ENCODE results near the gene RFC5. TPM values are rescaled to one million over a fixed set of nuclear protein-coding genes. Genes with fewer than 3 reads are reported as not detected.
A peak's percentile ranks its signal among the peaks of the same experiment; 100 is the strongest.

RFC5 gene
- total RNA-seq, 2 donors from 2014 or later: 9.4 to 36.0 TPM

DNA sequence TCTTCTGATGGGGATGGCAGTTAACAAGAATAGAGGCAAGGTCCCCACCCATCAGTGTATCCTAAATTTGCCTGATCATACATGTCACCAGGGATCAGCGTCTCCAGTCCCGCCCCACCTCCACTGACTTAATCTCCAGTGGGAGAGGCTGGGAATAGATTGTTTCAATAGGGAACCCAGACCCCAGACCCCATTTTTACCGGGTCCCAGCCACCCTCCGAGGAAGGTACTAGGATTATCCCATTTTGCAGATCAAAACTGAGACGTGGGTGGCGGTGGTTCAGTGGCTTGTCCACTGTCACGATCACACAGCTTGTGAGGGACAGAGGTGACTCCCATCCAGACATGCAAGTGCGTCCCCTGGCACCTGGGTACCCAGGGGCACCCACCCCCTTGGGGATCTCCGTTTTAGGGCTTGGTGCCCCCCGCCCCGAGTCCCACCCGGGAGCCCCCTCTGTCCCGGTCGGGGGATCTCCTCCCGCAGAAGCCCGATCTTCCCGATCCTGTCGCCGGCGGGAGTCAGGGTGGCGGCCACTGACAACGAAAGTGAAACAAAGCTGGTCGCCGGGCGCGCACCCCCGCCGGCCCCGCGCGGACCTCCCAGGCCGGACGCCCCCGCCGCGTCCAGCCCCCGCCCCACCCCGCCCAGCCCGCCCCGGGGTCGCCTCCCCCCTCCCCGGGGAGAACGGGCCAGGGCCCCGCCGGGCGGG, 44.0 kb downstream of the RFC5 start:
- Histone ChIP-seq H3K9me3 (no peaks in the 10 kb centered on the region), H3K36me3 (no peaks in the 10 kb centered on the region), H3K27ac (peak overlapping the region; percentile 98), H3K4me3 (peak overlapping the region; percentile 72), H3K9ac (ENCODE audit: low read depth in 2 of 2, low read length in 2 of 2) (peak overlapping the region; percentile 95 to 99), H3K4me1 (peaks cover 20% of the 10 kb centered on the region), H3K27me3 (no peaks in the 10 kb centered on the region)
- peak; percentile 63 for DNase-seq
- intact Hi-C loops (cut with DNase I): loop anchor here (5.0 kb wide), 1 partner anchor 42 kb away; the partner anchor contains the start of gene VSIG10
- no peak for TF ChIP-seq CTCF (IDR thresholded peaks at IDR 0.05)

DNA sequence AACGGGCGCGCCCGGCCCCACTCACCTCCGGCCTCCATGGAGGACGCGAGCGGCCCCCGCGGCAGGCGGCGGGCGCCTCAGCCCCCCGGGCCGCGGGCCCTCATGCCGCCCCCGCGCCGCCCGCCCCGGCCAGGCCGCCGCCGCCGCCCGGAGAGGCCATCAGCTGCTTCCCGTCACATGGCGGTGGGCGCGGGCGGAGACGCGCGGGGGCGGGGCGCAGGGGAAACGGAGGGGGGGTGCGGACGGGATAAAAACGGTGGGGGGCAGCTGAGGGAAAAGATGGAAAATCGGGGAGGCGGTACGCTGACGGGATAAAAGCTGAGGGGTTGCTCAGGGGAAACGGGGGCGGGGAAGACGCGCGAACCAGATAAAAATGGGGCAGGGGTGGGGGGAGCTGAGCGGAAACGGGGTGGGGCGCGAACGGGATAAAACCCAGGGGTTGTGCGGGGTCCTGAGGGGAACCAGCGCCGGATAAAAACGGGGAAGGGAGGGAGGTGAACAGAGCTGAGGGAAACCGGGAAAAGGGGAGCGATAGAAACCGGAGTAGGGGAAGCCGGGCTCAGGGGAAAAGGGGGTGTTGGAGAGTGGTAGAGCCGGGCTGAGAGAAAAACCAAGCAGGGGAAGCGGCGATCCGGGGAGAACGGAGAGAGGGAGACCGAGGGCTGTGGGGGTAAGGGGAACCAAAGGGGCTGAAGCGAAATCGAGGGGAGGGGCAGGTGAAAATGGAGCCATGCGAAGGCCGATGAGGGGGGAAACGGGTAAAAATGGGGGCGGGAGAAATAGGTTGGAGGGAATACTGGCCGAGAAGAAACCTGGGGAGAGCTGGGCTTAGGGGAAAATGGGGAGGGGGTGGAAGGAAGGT, 44.7 kb downstream of the RFC5 start, which contains the start of gene WSB2:
TSS of gene WSB2 (minus strand) at position 169 of the 862 bp plus-strand sequence. CDS start at position 38, 131 bp downstream.
- intact Hi-C loops (cut with DNase I): loop anchor here (5.0 kb wide), 1 partner anchor 41 kb away; the partner anchor contains the start of gene VSIG10
- Histone ChIP-seq H3K9ac (ENCODE audit: low read depth in 2 of 2, low read length in 2 of 2) (peak within 1 kb of the TSS; percentile 98 to 99), H3K4me3 (peak within 1 kb of the TSS; percentile 72), H3K9me3 (no peaks in the 10 kb centered on the region), H3K4me1 (peaks cover 20% of the 10 kb centered on the region), H3K36me3 (no peaks in the 10 kb centered on the region), H3K27ac (peak within 1 kb of the TSS; percentile 98), H3K27me3 (no peaks in the 10 kb centered on the region)
- TF ChIP-seq CTCF (IDR thresholded peaks at IDR 0.05): no peak
- peak; percentile 85 for DNase-seq

DNA sequence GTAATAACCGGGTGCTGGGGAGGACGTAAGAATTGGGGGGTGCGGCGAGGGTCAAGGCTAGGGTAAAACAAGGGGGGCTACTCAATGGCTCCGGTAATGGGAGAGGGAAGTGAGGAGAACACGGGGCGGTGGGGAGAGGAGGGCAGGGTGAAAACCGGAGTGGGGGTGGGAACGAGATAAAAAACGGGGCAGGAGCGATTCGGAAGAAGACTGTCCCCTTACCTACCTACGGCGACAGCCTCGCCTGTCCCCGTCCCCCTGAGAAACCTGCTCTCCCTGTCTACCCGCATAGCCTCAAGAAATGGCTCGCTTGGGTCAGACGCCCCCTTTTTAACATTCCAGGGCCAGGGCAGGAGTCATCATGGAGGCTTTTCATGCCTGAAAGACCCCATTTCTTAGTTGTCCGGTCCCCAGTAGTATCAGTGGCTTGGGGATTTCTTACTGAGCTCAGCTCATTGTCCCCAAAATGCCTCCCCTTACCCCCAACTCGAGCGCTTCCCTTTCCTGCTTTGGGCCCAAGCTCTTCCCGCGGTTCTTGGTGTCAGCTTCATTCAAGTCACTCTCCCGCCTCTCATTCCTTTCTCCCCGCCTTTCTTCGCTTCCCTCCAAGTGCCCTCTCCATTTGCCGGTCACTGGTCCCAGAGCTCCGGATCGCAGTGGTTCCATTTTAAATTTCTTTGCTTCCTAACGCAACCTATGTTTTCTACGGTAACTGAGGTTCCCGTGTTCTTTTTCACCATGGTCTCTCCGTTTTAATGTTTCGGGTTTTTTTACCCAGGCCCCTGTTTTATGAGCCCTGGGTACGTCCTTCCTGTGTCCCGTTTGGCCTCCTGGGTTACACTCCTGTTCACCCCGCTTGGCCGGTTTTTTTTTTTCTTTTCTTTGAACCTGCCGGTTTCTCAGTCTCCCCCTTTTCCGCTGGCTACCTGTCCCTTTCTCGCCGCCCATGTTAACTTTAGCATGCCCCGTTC, 45.7 kb downstream of the RFC5 start:
- H3K4me3 ChIP-seq: peak overlapping the region; percentile 53
- peaks cover 15% of the 10 kb centered on the region for H3K4me1 ChIP-seq
- no peaks in the 10 kb centered on the region for H3K36me3 ChIP-seq
- DNase-seq: peak; percentile 65
- no peaks in the 10 kb centered on the region for H3K27me3 ChIP-seq
- H3K27ac ChIP-seq: peak overlapping the region; percentile 94
- intact Hi-C loops (cut with DNase I): loop anchor here (5.0 kb wide), 1 partner anchor 40 kb away; the partner anchor contains the start of gene VSIG10
- no peaks in the 10 kb centered on the region for H3K9me3 ChIP-seq
- peak overlapping the region; percentile 98 to 99 for H3K9ac ChIP-seq (ENCODE audit: low read depth in 2 of 2, low read length in 2 of 2)
- TF ChIP-seq CTCF (IDR thresholded peaks at IDR 0.05): no peak

DNA sequence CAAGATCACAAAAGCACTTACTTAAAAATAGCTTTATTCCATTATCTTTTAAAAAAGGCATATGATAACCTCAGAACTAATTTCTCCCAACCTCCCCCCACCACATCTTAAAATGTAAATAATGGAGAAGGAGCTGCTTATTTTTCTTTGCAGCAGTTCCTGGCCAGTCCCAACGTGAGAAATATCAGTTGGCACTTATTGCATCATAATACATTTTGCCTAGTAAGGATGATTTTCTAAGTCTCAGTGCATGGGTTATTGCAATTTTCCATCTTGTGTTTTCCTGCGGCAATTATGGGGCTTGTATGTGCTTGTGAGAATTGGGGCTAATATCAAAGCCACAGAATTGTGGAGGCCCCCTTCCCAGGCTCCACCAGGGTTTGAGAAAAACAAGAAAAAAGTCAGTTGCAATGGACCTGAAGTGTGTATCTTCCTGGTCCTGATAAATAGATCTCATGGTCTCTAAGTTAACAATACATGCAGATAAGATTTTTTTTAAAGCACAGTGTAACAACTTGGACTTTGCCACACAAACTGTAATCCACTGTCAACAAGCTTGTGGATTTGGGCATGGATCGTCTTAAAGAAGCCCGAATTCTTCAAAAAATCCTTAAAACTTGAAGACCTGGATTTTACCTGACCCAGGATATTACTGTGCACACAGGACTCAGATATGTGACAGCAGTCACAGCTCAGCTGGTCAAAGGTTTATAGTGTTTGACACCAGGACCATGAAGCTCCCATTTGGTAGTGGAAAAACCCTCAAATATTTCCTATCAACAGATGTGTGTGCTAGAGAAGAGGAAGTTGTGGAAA, 47.3 kb downstream of the RFC5 start:
- DNase-seq: peak; percentile 37
- H3K4me3 ChIP-seq: no peak overlapping the region
- no peaks in the 10 kb centered on the region for H3K27me3 ChIP-seq
- H3K4me1 ChIP-seq: peaks cover 9% of the 10 kb centered on the region
- H3K9ac ChIP-seq (ENCODE audit: low read depth in 2 of 2, low read length in 2 of 2): peak overlapping the region in 1 of 2 donors; percentile 98
- H3K27ac ChIP-seq: peak overlapping the region; percentile 94
- intact Hi-C loops (cut with DNase I): loop anchor here (5.0 kb wide), 1 partner anchor 39 kb away; the partner anchor contains the start of gene VSIG10
- TF ChIP-seq CTCF (IDR thresholded peaks at IDR 0.05): no peak
- no peaks in the 10 kb centered on the region for H3K36me3 ChIP-seq
- no peaks in the 10 kb centered on the region for H3K9me3 ChIP-seq

Measured in colonic mucosa (tissue), 4 donors.